HUES6 (cell line): ENCODE results near the gene PCDH12.

Source experiments
- H3K27ac ChIP-seq: 2 replicates; pipeline ENCODE4 v1.7.0; 2013; ENCODE audit warnings: low read depth, mild to moderate bottlenecking, low read length, inconsistent platforms
- H3K27me3 ChIP-seq: 2 replicates; pipeline ENCODE4 v1.6.1; 2013; ENCODE audit warnings: low read length; ENCODE audit not compliant: control insufficient read depth, insufficient read depth
- H3K36me3 ChIP-seq: 2 replicates; pipeline ENCODE4 v1.6.1; 2013; ENCODE audit warnings: low read length; ENCODE audit not compliant: control insufficient read depth, insufficient read depth
- H3K4me1 ChIP-seq: 2 replicates; pipeline ENCODE4 v1.6.1; 2013; ENCODE audit warnings: low read length; ENCODE audit not compliant: control insufficient read depth, insufficient read depth
- H3K4me3 ChIP-seq: 2 replicates; pipeline ENCODE4 v1.5.1; 2013; ENCODE audit warnings: low read depth, low read length
- H3K9ac ChIP-seq: one replicate; pipeline ENCODE4 v1.6.1; 2013; ENCODE audit warnings: mild to moderate bottlenecking, low read length
- H3K9me3 ChIP-seq: 2 replicates; pipeline ENCODE4 v1.6.1; 2013; ENCODE audit warnings: low read depth, low read length; ENCODE audit not compliant: control insufficient read depth, insufficient read depth

Gene PCDH12

GRCh38 chr5:141904551-141904950, 53.5 kb downstream of the PCDH12 start:
- Histone ChIP-seq H3K36me3 (no peaks in the 10 kb centered on the region), H3K4me1 (no peaks in the 10 kb centered on the region; the same call in 1 of the 2 replicates), H3K9me3 (no peaks in the 10 kb centered on the region), H3K4me3 (no peak overlapping the region), H3K9ac (no peak overlapping the region), H3K27me3 (no peaks in the 10 kb centered on the region), H3K27ac (no peak overlapping the region)

GRCh38 chr5:141903261-141903660, 54.7 kb downstream of the PCDH12 start:
- H3K27ac ChIP-seq = no peak overlapping the region
- no peak overlapping the region for H3K4me3 ChIP-seq
- H3K9ac ChIP-seq = no peak overlapping the region
- no peaks in the 10 kb centered on the region for H3K36me3 ChIP-seq
- no peaks in the 10 kb centered on the region for H3K27me3 ChIP-seq
- H3K9me3 ChIP-seq = no peaks in the 10 kb centered on the region
- no peaks in the 10 kb centered on the region; the same call in 1 of the 2 replicates for H3K4me1 ChIP-seq

- H3K4me1 ChIP-seq = no peaks in the 10 kb centered on the region; the same call in 1 of the 2 replicates
- no peak overlapping the region for H3K27ac ChIP-seq
- no peaks in the 10 kb centered on the region for H3K36me3 ChIP-seq
- no peak overlapping the region for H3K9ac ChIP-seq
- no peaks in the 10 kb centered on the region for H3K9me3 ChIP-seq
- H3K27me3 ChIP-seq = no peaks in the 10 kb centered on the region
- no peak overlapping the region for H3K4me3 ChIP-seq
These were observed 55.8 kb downstream of the PCDH12 start for GRCh38 chr5:141902015-141902814.

- Histone ChIP-seq H3K4me3 (no peak overlapping the region), H3K9ac (no peak overlapping the region), H3K4me1 (no peaks in the 10 kb centered on the region; the same call in 1 of the 2 replicates), H3K9me3 (no peaks in the 10 kb centered on the region), H3K27me3 (no peaks in the 10 kb centered on the region), H3K27ac (no peak overlapping the region), H3K36me3 (no peaks in the 10 kb centered on the region)
These were observed 59.5 kb downstream of the PCDH12 start for GRCh38 chr5:141898448-141899049.

GRCh38 chr5:141897425-141897824, 60.6 kb downstream of the PCDH12 start:
- Histone ChIP-seq H3K4me3 (no peak overlapping the region), H3K4me1 (no peaks in the 10 kb centered on the region), H3K9me3 (no peaks in the 10 kb centered on the region), H3K36me3 (no peaks in the 10 kb centered on the region), H3K27ac (no peak overlapping the region), H3K27me3 (no peaks in the 10 kb centered on the region), H3K9ac (no peak overlapping the region)
